DMS79 treated with DMSO at 0.1 percent for 48 hours (cell line): ENCODE results near the gene MAML2.
"Not testable (repeated sequence)": the region's sequence is repeated elsewhere in the genome, so short reads cannot be mapped to it uniquely, and the experiment has no call there.

Experiments
- DNase-seq: peaks from one replicate; lab custom pipeline; 2025; lab: John Stamatoyannopoulos, UW

The MAML2 gene

GRCh38 chr11:96268527-96268926 is 74.5 kb downstream of the MAML2 start:
- not testable (repeated sequence) for DNase-seq

GRCh38 chr11:96267496-96268032 is 75.4 kb downstream of the MAML2 start:
- no peak for DNase-seq

GRCh38 chr11:96267001-96267495 is 75.9 kb downstream of the MAML2 start:
- DNase-seq = no peak

- no peak for DNase-seq
Measured at GRCh38 chr11:96265972-96266371, 77.0 kb downstream of the MAML2 start.

GRCh38 chr11:96265220-96265737 is 77.7 kb downstream of the MAML2 start:
- DNase-seq = no peak

- no peak for DNase-seq
Measured at GRCh38 chr11:96264364-96264763, 78.6 kb downstream of the MAML2 start.

- DNase-seq = no peak
Measured at GRCh38 chr11:96263238-96263763, 79.7 kb downstream of the MAML2 start.

GRCh38 chr11:96260532-96260931 is 82.5 kb downstream of the MAML2 start:
- DNase-seq = no peak

GRCh38 chr11:96260067-96260511 is 82.9 kb downstream of the MAML2 start:
- DNase-seq = no peak

- DNase-seq = peak; percentile 25
Measured at GRCh38 chr11:96259134-96259830, 83.7 kb downstream of the MAML2 start.

GRCh38 chr11:96257972-96258934 is 84.7 kb downstream of the MAML2 start:
- no peak for DNase-seq

- no peak for DNase-seq
Measured at GRCh38 chr11:96257036-96257435, 86.0 kb downstream of the MAML2 start.

- DNase-seq = no peak
Measured at GRCh38 chr11:96256215-96257011, 86.6 kb downstream of the MAML2 start.

GRCh38 chr11:96254854-96255253 is 88.1 kb downstream of the MAML2 start:
- no peak for DNase-seq

GRCh38 chr11:96254087-96254486 is 88.9 kb downstream of the MAML2 start:
- DNase-seq = no peak

GRCh38 chr11:96246718-96247552 is 96.1 kb downstream of the MAML2 start:
- DNase-seq = no peak

- peak; percentile 96 for DNase-seq
Measured at GRCh38 chr11:96242971-96243647, 99.9 kb downstream of the MAML2 start.

- peak; percentile 83 for DNase-seq
Measured at GRCh38 chr11:96242191-96242847, 100.7 kb downstream of the MAML2 start.

GRCh38 chr11:96241331-96241841 is 101.6 kb downstream of the MAML2 start:
- no peak for DNase-seq
